Trophoblast cell (in vitro differentiated cells and primary cell): ENCODE data around the gene RBM44.

Experiments
- DNase-seq, 2 donors: peaks; one replicate each; pipeline ENCODE4 v3.0.0-alpha.2; 2016
- H2AFZ ChIP-seq: 2 replicates; pipeline ENCODE4 v1.6.1; 2013; ENCODE audit warnings: low read length, moderate library complexity, mild to moderate bottlenecking; ENCODE audit not compliant: insufficient read depth, poor library complexity
- H2AK5ac ChIP-seq: 2 replicates; pipeline ENCODE4 v1.6.1; 2013; ENCODE audit warnings: mild to moderate bottlenecking, low read length
- H2BK120ac ChIP-seq: 2 replicates; pipeline ENCODE4 v1.6.1; 2013; ENCODE audit warnings: low read length, mild to moderate bottlenecking, moderate library complexity; ENCODE audit not compliant: insufficient read depth, poor library complexity
- H2BK12ac ChIP-seq: 2 replicates; pipeline ENCODE4 v1.6.1; 2013; ENCODE audit warnings: mild to moderate bottlenecking, low read length, moderate library complexity
- H2BK5ac ChIP-seq: 2 replicates; pipeline ENCODE4 v1.6.1; 2013; ENCODE audit warnings: low read length, low read depth, moderate library complexity, mild to moderate bottlenecking; ENCODE audit not compliant: poor library complexity
- H3K14ac ChIP-seq: 2 replicates; pipeline ENCODE4 v1.6.1; 2013; ENCODE audit warnings: mild to moderate bottlenecking, low read length
- H3K18ac ChIP-seq: 2 replicates; pipeline ENCODE4 v1.6.1; 2013; ENCODE audit warnings: mild to moderate bottlenecking, low read length
- H3K23ac ChIP-seq: 2 replicates; pipeline ENCODE4 v1.6.1; 2013; ENCODE audit warnings: low read length
- H3K27ac ChIP-seq: 2 replicates; pipeline ENCODE4 v1.5.1; 2013; ENCODE audit warnings: low read depth, mild to moderate bottlenecking, inconsistent platforms, low read length, moderate library complexity
- H3K27me3 ChIP-seq: 2 replicates; pipeline ENCODE4 v1.6.1; 2013; ENCODE audit warnings: inconsistent platforms, mild to moderate bottlenecking, low read length, moderate library complexity; ENCODE audit not compliant: insufficient read depth
- H3K36me3 ChIP-seq, 2 experiments: 1 replicate in 1 of 2; 2 replicates in 1 of 2; pipeline ENCODE4 v1.6.1; 2013; ENCODE audit warnings: low read length in 2 of 2, mild to moderate bottlenecking in 2 of 2, moderate library complexity in 1 of 2; ENCODE audit not compliant: insufficient read depth in 2 of 2, control insufficient read depth in 1 of 2
- H3K4ac ChIP-seq: 2 replicates; pipeline ENCODE4 v1.6.1; 2013; ENCODE audit warnings: low read depth, mild to moderate bottlenecking, low read length, moderate library complexity
- H3K4me1 ChIP-seq, 2 experiments: 1 replicate in 1 of 2; 2 replicates in 1 of 2; pipeline ENCODE4 v1.6.1; 2013; ENCODE audit warnings: low read length in 2 of 2, mild to moderate bottlenecking in 2 of 2, moderate library complexity in 1 of 2; ENCODE audit not compliant: insufficient read depth in 2 of 2, control insufficient read depth in 1 of 2
- H3K4me2 ChIP-seq: 2 replicates; pipeline ENCODE4 v1.6.1; 2013; ENCODE audit warnings: inconsistent platforms, mild to moderate bottlenecking, low read length, moderate library complexity
- H3K4me3 ChIP-seq: 2 replicates; pipeline ENCODE4 v1.5.1; 2013; ENCODE audit warnings: mild to moderate bottlenecking, low read depth, low read length, inconsistent platforms
- H3K79me1 ChIP-seq: one replicate; pipeline ENCODE4 v1.6.1; 2013; ENCODE audit warnings: low read length
- H3K79me2 ChIP-seq: 2 replicates; pipeline ENCODE4 v1.6.1; 2013; ENCODE audit warnings: low read length, mild to moderate bottlenecking; ENCODE audit not compliant: control insufficient read depth, insufficient read depth, poor library complexity
- H3K9ac ChIP-seq: 2 replicates; pipeline ENCODE4 v1.6.1; 2013; ENCODE audit warnings: mild to moderate bottlenecking, low read length
- H3K9me3 ChIP-seq: 2 replicates; pipeline ENCODE4 v1.6.1; 2013; ENCODE audit warnings: low read depth, mild to moderate bottlenecking, control low read depth, inconsistent platforms, low read length; ENCODE audit not compliant: insufficient read depth
- H4K12ac ChIP-seq: 2 replicates; pipeline ENCODE4 v1.6.1; 2013; ENCODE audit warnings: low read depth, mild to moderate bottlenecking, low read length, moderate library complexity
- H4K8ac ChIP-seq: 2 replicates; pipeline ENCODE4 v1.6.1; 2013; ENCODE audit warnings: low read depth, mild to moderate bottlenecking, low read length, moderate library complexity
- H4K91ac ChIP-seq: one replicate; pipeline ENCODE4 v1.6.1; 2013; ENCODE audit warnings: low read depth, mild to moderate bottlenecking, low read length, moderate library complexity
- WGBS: extraction: QIAGEN DNeasy Blood & Tissue Kit; methylation state at CpG from one replicate; pipeline ENCODE4 v1.1.7; 2013; ENCODE audit warnings: missing lambda C conversion rate; ENCODE audit not compliant: insufficient read length, insufficient coverage; ENCODE audit errors: extremely low coverage; 5-methylcytosine and 5-hydroxymethylcytosine counted together

Gene RBM44

GRCh38 chr2:237752761-237753165 is 45.8 kb upstream of the RBM44 start:
- no CpG with 5 or more reads among the region's 5 CpGs for WGBS
- Histone ChIP-seq H3K9me3 (no peaks in the 10 kb centered on the region), H3K79me1 (no peaks in the 10 kb centered on the region), H4K91ac (no peak overlapping the region), H3K36me3 (peaks cover 27 to 37% of the 10 kb centered on the region in 2 experiments), H3K4me3 (no peak overlapping the region), H3K79me2 (no peaks in the 10 kb centered on the region), H4K12ac (no peak overlapping the region), H3K4ac (no peak overlapping the region), H4K8ac (no peak overlapping the region), H3K14ac (no peak overlapping the region), H3K27me3 (no peaks in the 10 kb centered on the region), H3K27ac (no peak overlapping the region), H3K18ac (no peak overlapping the region), H2BK12ac (no peak overlapping the region), H3K4me1 (no peaks in the 10 kb centered on the region), H3K9ac (no peak overlapping the region), H2AFZ (no peak overlapping the region), H3K23ac (no peak overlapping the region), H3K4me2 (no peak overlapping the region), H2BK120ac (no peak overlapping the region), H2BK5ac (no peak overlapping the region), H2AK5ac (no peak overlapping the region)
- peak in 1 of 2 donors; percentile 52 for DNase-seq

- Histone ChIP-seq H2BK5ac (no peak overlapping the region), H4K12ac (no peak overlapping the region), H3K4me1 (no peaks in the 10 kb centered on the region), H4K91ac (no peak overlapping the region), H2BK12ac (no peak overlapping the region), H3K14ac (no peak overlapping the region), H2AFZ (no peak overlapping the region), H3K9me3 (no peaks in the 10 kb centered on the region), H3K4me3 (no peak overlapping the region), H2BK120ac (no peak overlapping the region), H2AK5ac (no peak overlapping the region), H3K18ac (no peak overlapping the region), H3K36me3 (peaks cover 25 to 37% of the 10 kb centered on the region in 2 experiments), H3K4ac (no peak overlapping the region), H3K27ac (no peak overlapping the region), H3K4me2 (no peak overlapping the region), H3K79me2 (no peaks in the 10 kb centered on the region), H3K79me1 (no peaks in the 10 kb centered on the region), H3K27me3 (no peaks in the 10 kb centered on the region), H3K23ac (no peak overlapping the region), H4K8ac (no peak overlapping the region), H3K9ac (no peak overlapping the region)
- WGBS, result no CpG with 5 or more reads among the region's 3 CpGs
- peak in 1 of 2 donors; percentile 40 for DNase-seq
Measured at GRCh38 chr2:237754182-237754581, 44.4 kb upstream of the RBM44 start.

GRCh38 chr2:237754626-237755248 is 43.8 kb upstream of the RBM44 start:
- no peaks in the 10 kb centered on the region for H3K9me3 ChIP-seq
- no peak overlapping the region for H3K4me3 ChIP-seq
- H3K14ac ChIP-seq, result no peak overlapping the region
- H3K36me3 ChIP-seq, result peaks cover 26 to 37% of the 10 kb centered on the region in 2 experiments
- H4K91ac ChIP-seq, result no peak overlapping the region
- H2AK5ac ChIP-seq, result no peak overlapping the region
- H3K4me1 ChIP-seq, result no peaks in the 10 kb centered on the region
- H3K9ac ChIP-seq, result no peak overlapping the region
- no peaks in the 10 kb centered on the region for H3K79me1 ChIP-seq
- no peak overlapping the region for H2BK5ac ChIP-seq
- WGBS, result no CpG with 5 or more reads among the region's 12 CpGs
- H4K12ac ChIP-seq, result no peak overlapping the region
- no peak overlapping the region for H4K8ac ChIP-seq
- no peak overlapping the region for H3K4me2 ChIP-seq
- no peaks in the 10 kb centered on the region for H3K27me3 ChIP-seq
- H2BK12ac ChIP-seq, result no peak overlapping the region
- H3K18ac ChIP-seq, result no peak overlapping the region
- H3K79me2 ChIP-seq, result no peaks in the 10 kb centered on the region
- H3K23ac ChIP-seq, result no peak overlapping the region
- no peak overlapping the region for H2AFZ ChIP-seq
- no peak overlapping the region for H3K27ac ChIP-seq
- no peak for DNase-seq
- H2BK120ac ChIP-seq, result no peak overlapping the region
- no peak overlapping the region for H3K4ac ChIP-seq

- H2AK5ac ChIP-seq, result no peak overlapping the region
- no peak overlapping the region for H2AFZ ChIP-seq
- H2BK5ac ChIP-seq, result no peak overlapping the region
- H3K4me1 ChIP-seq, result no peaks in the 10 kb centered on the region
- no peak overlapping the region for H2BK120ac ChIP-seq
- no peak overlapping the region for H3K4me2 ChIP-seq
- DNase-seq, result no peak
- H2BK12ac ChIP-seq, result no peak overlapping the region
- no peaks in the 10 kb centered on the region for H3K79me1 ChIP-seq
- WGBS, result no CpG with 5 or more reads among the region's 10 CpGs
- no peak overlapping the region for H3K27ac ChIP-seq
- H3K23ac ChIP-seq, result no peak overlapping the region
- H3K18ac ChIP-seq, result no peak overlapping the region
- H3K79me2 ChIP-seq, result no peaks in the 10 kb centered on the region
- H3K4me3 ChIP-seq, result no peak overlapping the region
- no peak overlapping the region for H3K14ac ChIP-seq
- H3K36me3 ChIP-seq, result peaks cover 25 to 41% of the 10 kb centered on the region in 2 experiments
- H4K8ac ChIP-seq, result no peak overlapping the region
- H4K12ac ChIP-seq, result no peak overlapping the region
- H3K27me3 ChIP-seq, result no peaks in the 10 kb centered on the region
- no peaks in the 10 kb centered on the region for H3K9me3 ChIP-seq
- H3K4ac ChIP-seq, result no peak overlapping the region
- H3K9ac ChIP-seq, result no peak overlapping the region
- H4K91ac ChIP-seq, result no peak overlapping the region
Measured at GRCh38 chr2:237757616-237758015, 41.0 kb upstream of the RBM44 start.
